TTC549 (cell line): Measurements from ENCODE around the gene FLT3.

Experiments
- FAIRE-seq: peaks from 2 replicates; lab custom pipeline; 2012; peaks lifted over from hg19 to GRCh38; lab: Jason Lieb, UNC

FLT3 gene

GRCh38 chr13:27956576-27957300 is 143.6 kb downstream of the FLT3 start:
- FAIRE-seq, result no peak

GRCh38 chr13:27955014-27955591 is 145.3 kb downstream of the FLT3 start:
- FAIRE-seq, result no peak

GRCh38 chr13:27954406-27954851 is 145.9 kb downstream of the FLT3 start:
- no peak for FAIRE-seq

- FAIRE-seq, result no peak
These were observed 146.5 kb downstream of the FLT3 start for GRCh38 chr13:27953676-27954405.
